Ovary (tissue), 9 donors: Measurements from ENCODE around the gene TRIP12. TPM values are rescaled to one million over a fixed set of nuclear protein-coding genes. Genes with fewer than 3 reads are reported as not detected.
"Not testable (repeated sequence)": the region's sequence is repeated elsewhere in the genome, so short reads cannot be mapped to it uniquely, and the experiment has no call there.

ENCODE experiments used
- DNase-seq, 5 donors: peaks; one replicate each; pipeline ENCODE4 v3.0.0-alpha.2; 2019 to 2020
- H3K27ac ChIP-seq, 2 donors: fragments of 200-600 bp; one replicate each; pipeline versions ENCODE4 v1.5.1 to v1.8.0; 2019 to 2022
- H3K27me3 ChIP-seq: fragments of 200-600 bp; one replicate; pipeline ENCODE4 v1.8.0; 2022
- H3K36me3 ChIP-seq: fragments of 200-600 bp; sonication (generic); one replicate; pipeline ENCODE4 v1.5.1; 2019
- H3K4me1 ChIP-seq: one replicate; pipeline ENCODE4 v1.8.1; 2013; ENCODE audit warnings: mild to moderate bottlenecking, moderate library complexity; ENCODE audit not compliant: insufficient read depth
- H3K4me3 ChIP-seq: fragments of 200-600 bp; sonication (generic); one replicate; pipeline ENCODE4 v1.5.1; 2017
- H3K9me3 ChIP-seq, 2 donors: fragments of 200-600 bp in 1 of 2; sonication (generic) in 1 of 2; one replicate each; pipeline versions ENCODE4 v1.5.1 to v1.8.1; 2013 to 2019; ENCODE audit warnings: mild to moderate bottlenecking in 1 of 2, moderate library complexity in 1 of 2
- CTCF ChIP-seq, 3 donors: fragments of 450-650 bp in 2 of 3; fragments of 200-600 bp in 1 of 3; IDR thresholded peaks; one replicate each; pipeline versions ENCODE4 v1.5.1 to v1.8.0; 2016 to 2022; ENCODE audit warnings: antibody characterized with exemption in 3 of 3, mild to moderate bottlenecking in 1 of 3
- EP300 ChIP-seq: sonication (generic); formaldehyde crosslinking; IDR thresholded peaks from one replicate; pipeline ENCODE4 v1.6.1; 2017; ENCODE audit warnings: antibody characterized with exemption
- POLR2A ChIP-seq: fragments of 450-650 bp; IDR thresholded peaks from one replicate; pipeline ENCODE4 v1.6.1; 2017; ENCODE audit warnings: antibody characterized with exemption, mild to moderate bottlenecking, moderate library complexity
- WGBS, 3 donors: extraction: QIAGEN DNeasy Blood & Tissue Kit in 1 of 3; methylation state at CpG; one replicate each; pipeline versions ENCODE4 v1.1.5 to v1.1.7; 2013 to 2017; 5-methylcytosine and 5-hydroxymethylcytosine counted together
- intact Hi-C, 4 donors: fragments of 100-400 bp; cut with DNase I; formaldehyde crosslinking; loops; one replicate each; pipeline versions ENCODE4 v1.11.0 to v1.15.1; 2022 to 2023
- polyA plus RNA-seq, 2 donors: library from polyadenylated mRNA; stranded (reverse); fragments of 200-250 nt in 1 of 2; fragments of 350-450 nt in 1 of 2; fragmentation: Illumina TruSeq in 1 of 2; extraction: RNeasy Lipid Tissue Mini Kit (QIAGEN cat#74804) in 1 of 2; gene quantifications; one replicate each; pipeline ENCODE4 v1.2.3, GENCODE V29; 2013 to 2014
- total RNA-seq, 7 donors: library from RNA; depleted of rRNA in 2 of 7; stranded (reverse); fragments of >200 nt in 2 of 7; fragmentation: NEBNext Ultra II Directional in 3 of 7; extraction: Animal tissue kit (Norgen Biotek cat#: 25700) in 3 of 7; gene quantifications; one replicate each; pipeline versions ENCODE4 v1.1.0 to v1.2.4, GENCODE V29; 2016 to 2023
- donor health status: DM: no; HTN: no; CAD: no; lungs with moderate emphysema.
- donor health status: DM: no; HTN: no; CAD: no.
- donor health status: Bipolar disorder and iron deficiency.
- donor health status: DM: yes; HTN: yes; CAD: no.
- donor health status: DM: no; HTN: no; CAD: no.
- donor health status: DM: yes; HTN: yes; CAD: no.

TRIP12 gene
- total and polyA plus RNA-seq, 9 donors = 30.4 to 221 (median 178) TPM

DNA sequence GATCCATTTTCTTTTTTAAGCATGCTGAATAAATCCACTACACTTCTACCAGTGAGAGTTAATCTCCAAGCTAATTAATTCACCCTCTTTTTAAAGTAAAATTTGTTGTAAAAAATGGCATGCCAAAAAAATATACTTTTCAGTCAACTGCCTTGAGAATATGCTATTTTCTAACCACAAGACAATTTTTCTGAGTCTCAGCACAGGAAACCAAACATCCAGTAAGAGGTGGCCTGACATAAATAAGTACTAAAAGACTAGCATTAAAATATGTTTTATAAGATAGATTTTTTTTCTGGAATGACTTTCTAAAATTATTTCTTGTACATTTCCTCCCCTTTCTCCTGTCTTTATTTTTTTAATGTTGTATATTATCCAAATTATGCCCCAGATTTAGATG, 3.4 kb upstream of the TRIP12 start:
- intact Hi-C loops = loop anchor here in 2 of 4 donors (10.0 kb wide), 1 partner anchor 120 kb away; no protein-coding TSS in a partner anchor
- H3K27ac ChIP-seq = no peak overlapping the region

GRCh38 chr2:229924541-229924940, 2.7 kb upstream of the TRIP12 start:
- not testable (repeated sequence) for H3K4me1 ChIP-seq, H3K27ac ChIP-seq, H3K4me3 ChIP-seq, DNase-seq, H3K9me3 ChIP-seq, H3K27me3 ChIP-seq, H3K36me3 ChIP-seq
- WGBS, 3 donors = 96 to 97% (median 97%) methylated on average over 10 of the region's 10 CpGs
- intact Hi-C loops = loop anchor here in 2 of 4 donors (10.0 kb wide), 1 partner anchor 120 kb away; no protein-coding TSS in a partner anchor

More for the DNA sequence above, 3.4 kb upstream of the TRIP12 start:
- no peak for DNase-seq
- Histone ChIP-seq H3K27me3 (no peaks in the 10 kb centered on the region), H3K36me3 (no peaks in the 10 kb centered on the region), H3K9me3 (no peaks in the 10 kb centered on the region), H3K4me1 (peaks cover 1% of the 10 kb centered on the region), H3K4me3 (no peak overlapping the region)
- TF ChIP-seq POLR2A (no peak), CTCF (IDR thresholded peaks at IDR 0.05) (no peak), EP300 (no peak)

- peak in 1 of 5 donors; percentile 90 for DNase-seq
- no peaks in the 10 kb centered on the region for H3K27me3 ChIP-seq
- no peaks in the 10 kb centered on the region for H3K36me3 ChIP-seq
- no peak for TF ChIP-seq EP300
- no peak for TF ChIP-seq CTCF (IDR thresholded peaks at IDR 0.05)
- TF ChIP-seq POLR2A = no peak
- intact Hi-C loops = loop anchor here in 2 of 4 donors (10.0 kb wide), 1 partner anchor 118 kb away; no protein-coding TSS in a partner anchor
- H3K4me1 ChIP-seq = peaks cover 5% of the 10 kb centered on the region
- no peaks in the 10 kb centered on the region for H3K9me3 ChIP-seq
- H3K27ac ChIP-seq = peak within 1 kb of the TSS; percentile 83 to 93
- 1% methylated on average over 61 of the region's 61 CpGs for WGBS, 3 donors
- H3K4me3 ChIP-seq = peak within 1 kb of the TSS; percentile 82
These were observed 909 bp upstream of the TRIP12 start, which contains the start of gene FBXO36 for GRCh38 chr2:229922449-229923386. Gene FBXO36 (plus strand): TSS chr2:229922503. CDS start chr2:229922514, 11 bp downstream.

GRCh38 chr2:229921101-229921891, 513 bp downstream of the TRIP12 start:
- H3K36me3 ChIP-seq = no peaks in the 10 kb centered on the region
- peaks cover 5% of the 10 kb centered on the region for H3K4me1 ChIP-seq
- no peak for TF ChIP-seq POLR2A
- TF ChIP-seq EP300 = peak; percentile 9
- WGBS, 3 donors = 1% methylated on average over 44 to 59 of the region's 60 CpGs
- H3K27ac ChIP-seq = peak overlapping the region; percentile 83 to 93
- no peaks in the 10 kb centered on the region for H3K27me3 ChIP-seq
- DNase-seq = peak; percentile 77 to 85 (median 79)
- H3K9me3 ChIP-seq = no peaks in the 10 kb centered on the region
- peak overlapping the region; percentile 82 for H3K4me3 ChIP-seq
- intact Hi-C loops = loop anchor here in 2 of 4 donors (10.0 kb wide), 1 partner anchor 116 kb away; no protein-coding TSS in a partner anchor

GRCh38 chr2:229920011-229920641, 1.7 kb downstream of the TRIP12 start:
- Histone ChIP-seq H3K27ac (peak overlapping the region; percentile 26 to 93), H3K27me3 (no peaks in the 10 kb centered on the region), H3K36me3 (no peaks in the 10 kb centered on the region), H3K4me1 (peaks cover 7% of the 10 kb centered on the region), H3K4me3 (peak overlapping the region; percentile 82), H3K9me3 (no peaks in the 10 kb centered on the region)
- WGBS, 3 donors = 1 to 4% (median 2%) methylated on average over 20 of the region's 20 CpGs
- TF ChIP-seq EP300 = no peak
- TF ChIP-seq POLR2A = no peak
- no peak for TF ChIP-seq CTCF (IDR thresholded peaks at IDR 0.05)
- intact Hi-C loops = loop anchor here in 2 of 4 donors (10.0 kb wide), 1 partner anchor 115 kb away; no protein-coding TSS in a partner anchor
- peak in 2 of 5 donors; percentile 33 to 45 for DNase-seq
